ACHN (cell line): Measurements from ENCODE around the gene ZNF625.

Experiments
- DNase-seq: peaks from one replicate; pipeline ENCODE4 v3.0.0-alpha.2; 2015
- in situ Hi-C: cut with HindIII; loops from 2 replicates; pipeline ENCODE4 v1.10.0; 2017; ENCODE audit warnings: low sequenced_read_pairs, low pct_ligation_motif_present, low pct_unique_long_range_greater_than_20kb

ZNF625 gene

GRCh38 chr19:12156223-12157058 is at the start of gene ZNF625:
Gene ZNF625, minus strand, starts transcription at chr19:12156734. Its CDS starts 176 bp downstream, at chr19:12156558.
- DNase-seq = no peak
- in situ Hi-C loops = no loop called here

DNA sequence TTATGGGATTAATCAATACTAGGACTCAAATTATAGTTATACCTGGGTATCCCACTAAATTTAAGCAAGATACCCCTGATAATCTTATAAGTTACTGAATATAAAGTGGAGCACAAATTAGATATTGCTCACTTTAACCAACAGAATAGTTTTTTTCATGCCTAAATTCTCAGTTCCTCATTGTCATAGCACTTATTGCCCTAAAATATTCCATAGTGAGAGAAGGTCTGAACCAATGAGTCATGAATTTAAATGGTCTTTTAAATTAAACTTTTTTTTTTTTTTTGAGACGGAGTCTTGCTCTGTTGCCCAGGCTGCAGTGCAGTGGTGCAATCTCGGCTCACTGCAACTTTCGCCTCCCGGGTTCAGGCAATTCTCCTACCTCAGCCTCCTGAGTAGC is 48.8 kb upstream of the ZNF625 start:
- no peak for DNase-seq
- in situ Hi-C loops = no loop called here

GRCh38 chr19:12202250-12202649 is 45.7 kb upstream of the ZNF625 start:
- in situ Hi-C loops = no loop called here

GRCh38 chr19:12199757-12200419 is 43.4 kb upstream of the ZNF625 start:
- in situ Hi-C loops = no loop called here
- DNase-seq = no peak

More at GRCh38 chr19:12202250-12202649, 45.7 kb upstream of the ZNF625 start:
- DNase-seq = no peak

DNA sequence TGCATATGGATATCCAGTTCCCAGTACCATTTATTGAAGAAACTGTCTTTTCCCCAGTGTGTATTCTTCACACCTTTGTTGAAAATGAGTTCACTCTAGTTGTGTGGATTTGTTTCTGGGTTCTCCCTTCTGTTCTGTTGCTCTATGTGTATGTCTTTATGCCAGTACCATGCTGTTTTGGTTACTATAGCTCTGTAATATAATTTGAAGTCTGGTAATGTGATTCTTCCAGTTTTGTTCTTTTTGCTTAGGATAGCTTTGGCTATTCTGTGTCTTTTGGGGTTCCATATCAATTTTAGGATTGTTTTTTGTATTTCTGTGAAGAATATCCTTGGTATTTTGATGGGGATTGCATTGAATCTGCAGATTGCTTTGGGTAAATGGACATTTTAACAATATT is 41.6 kb upstream of the ZNF625 start:
- in situ Hi-C loops = no loop called here
- no peak for DNase-seq

DNA sequence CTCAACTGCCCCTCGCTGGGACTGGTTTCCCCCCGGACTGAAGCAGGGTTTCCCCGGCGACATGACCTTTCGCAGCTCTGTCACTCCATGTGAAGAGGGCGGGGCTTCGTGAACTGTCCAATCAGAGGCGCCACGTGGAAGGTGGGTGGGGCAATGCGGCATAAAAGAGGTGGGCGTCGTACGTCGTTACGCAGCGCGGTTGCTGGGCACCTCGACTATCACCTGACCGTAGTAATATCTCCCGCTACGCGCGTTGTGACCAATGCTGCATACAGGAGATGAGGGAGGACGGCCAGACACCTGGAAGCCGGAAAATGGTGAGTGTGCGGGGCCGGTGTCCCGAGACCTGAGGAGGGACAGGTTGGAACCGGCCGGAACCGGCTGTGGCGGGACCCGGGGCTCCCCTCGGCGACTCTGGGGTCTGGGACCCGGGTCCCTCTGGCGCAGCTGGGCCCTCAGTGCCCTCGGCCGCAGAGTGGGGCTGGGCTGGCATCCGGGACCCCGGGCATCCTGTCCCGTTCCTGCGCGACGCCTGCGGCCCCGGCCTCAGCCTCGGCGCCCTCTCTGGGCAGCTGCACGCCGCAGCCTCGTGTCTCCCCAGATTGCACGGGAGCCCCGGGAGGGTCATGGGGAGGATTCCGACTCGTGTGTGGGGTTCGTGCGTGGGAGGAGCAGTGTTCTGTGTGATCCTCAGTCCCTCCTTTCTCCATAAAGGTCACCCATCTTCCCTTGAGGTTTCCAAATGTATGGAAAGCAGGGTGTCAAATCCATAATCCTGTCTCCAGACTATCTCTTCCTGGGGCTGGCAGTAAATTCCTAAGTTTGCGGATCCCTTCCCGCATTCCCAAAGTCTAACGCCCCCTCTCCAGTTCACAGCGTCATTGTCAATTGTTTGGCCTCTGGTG is 38.5 kb upstream of the ZNF625 start:
- in situ Hi-C loops = no loop called here
- no peak for DNase-seq

DNA sequence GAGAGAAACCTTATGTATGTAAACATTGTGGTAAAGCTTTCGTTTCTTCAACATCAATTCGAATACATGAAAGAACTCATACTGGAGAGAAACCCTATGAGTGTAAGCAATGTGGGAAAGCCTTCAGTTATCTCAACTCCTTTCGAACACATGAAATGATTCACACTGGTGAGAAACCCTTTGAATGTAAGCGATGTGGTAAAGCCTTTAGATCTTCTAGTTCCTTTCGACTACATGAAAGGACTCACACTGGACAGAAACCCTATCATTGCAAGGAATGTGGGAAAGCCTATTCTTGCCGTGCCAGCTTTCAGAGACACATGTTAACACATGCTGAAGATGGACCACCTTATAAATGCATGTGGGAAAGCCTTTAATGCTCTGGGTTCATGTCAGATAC is 31.1 kb upstream of the ZNF625 start:
- in situ Hi-C loops = no loop called here
- no peak for DNase-seq

DNA sequence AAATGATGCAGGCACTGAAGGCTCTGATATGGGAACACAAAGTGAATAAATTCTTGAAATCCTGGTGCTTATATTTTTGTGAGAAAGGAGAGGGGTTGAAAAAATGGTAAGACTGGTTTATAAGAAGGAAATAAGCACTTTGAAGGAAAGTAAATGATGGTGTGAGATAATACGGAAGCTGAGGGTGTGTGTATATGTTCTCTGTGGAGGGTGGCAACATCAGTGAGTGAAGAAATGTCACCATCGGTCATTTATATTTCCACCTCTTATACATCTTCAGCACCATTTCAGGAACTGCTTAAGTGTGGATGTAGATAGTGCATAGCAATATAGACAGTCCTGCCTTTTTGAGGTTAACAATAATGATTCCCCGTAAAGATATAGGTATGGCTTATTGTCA is 23.8 kb upstream of the ZNF625 start:
- in situ Hi-C loops = no loop called here
- no peak for DNase-seq

DNA sequence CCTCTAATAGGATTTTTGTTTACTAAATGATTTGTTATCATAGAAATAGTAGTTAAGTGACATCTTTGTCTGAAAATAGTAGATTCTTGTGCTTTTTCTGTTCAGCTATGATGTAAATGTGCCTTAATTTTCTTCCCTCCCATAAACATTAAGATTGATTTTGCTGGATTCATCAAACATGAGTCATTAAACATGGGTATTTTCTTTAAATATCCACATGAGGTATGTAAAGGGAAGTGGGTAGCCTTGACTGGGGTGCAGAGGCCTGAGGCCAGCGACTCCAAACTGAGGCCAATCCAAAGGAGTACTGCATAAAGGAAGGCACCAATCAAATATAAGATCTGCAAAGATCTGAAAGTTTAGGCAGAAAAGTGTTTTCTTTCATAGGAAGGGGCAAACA is 10.1 kb upstream of the ZNF625 start:
- in situ Hi-C loops = no loop called here
- DNase-seq = no peak

DNA sequence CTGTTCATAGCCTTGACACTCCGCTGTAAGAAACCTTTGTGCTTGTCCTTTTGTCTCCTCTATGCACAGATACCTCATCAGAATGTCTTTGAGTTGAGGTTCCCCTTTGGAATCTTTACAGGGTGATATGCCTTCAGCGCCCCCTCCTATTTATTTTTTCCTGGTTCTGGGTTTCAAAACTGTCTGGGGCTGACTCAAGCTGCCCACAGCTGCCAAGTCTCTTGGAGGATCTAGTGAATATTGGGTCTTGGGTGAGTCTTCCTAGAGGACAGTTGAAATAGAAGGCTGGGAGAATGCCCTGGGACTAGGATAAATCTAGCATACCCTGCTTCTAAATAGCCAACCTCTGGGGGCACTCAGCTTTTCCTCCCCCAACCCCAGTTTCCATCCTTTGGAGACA is 7.3 kb upstream of the ZNF625 start:
- DNase-seq = peak; percentile 0

DNA sequence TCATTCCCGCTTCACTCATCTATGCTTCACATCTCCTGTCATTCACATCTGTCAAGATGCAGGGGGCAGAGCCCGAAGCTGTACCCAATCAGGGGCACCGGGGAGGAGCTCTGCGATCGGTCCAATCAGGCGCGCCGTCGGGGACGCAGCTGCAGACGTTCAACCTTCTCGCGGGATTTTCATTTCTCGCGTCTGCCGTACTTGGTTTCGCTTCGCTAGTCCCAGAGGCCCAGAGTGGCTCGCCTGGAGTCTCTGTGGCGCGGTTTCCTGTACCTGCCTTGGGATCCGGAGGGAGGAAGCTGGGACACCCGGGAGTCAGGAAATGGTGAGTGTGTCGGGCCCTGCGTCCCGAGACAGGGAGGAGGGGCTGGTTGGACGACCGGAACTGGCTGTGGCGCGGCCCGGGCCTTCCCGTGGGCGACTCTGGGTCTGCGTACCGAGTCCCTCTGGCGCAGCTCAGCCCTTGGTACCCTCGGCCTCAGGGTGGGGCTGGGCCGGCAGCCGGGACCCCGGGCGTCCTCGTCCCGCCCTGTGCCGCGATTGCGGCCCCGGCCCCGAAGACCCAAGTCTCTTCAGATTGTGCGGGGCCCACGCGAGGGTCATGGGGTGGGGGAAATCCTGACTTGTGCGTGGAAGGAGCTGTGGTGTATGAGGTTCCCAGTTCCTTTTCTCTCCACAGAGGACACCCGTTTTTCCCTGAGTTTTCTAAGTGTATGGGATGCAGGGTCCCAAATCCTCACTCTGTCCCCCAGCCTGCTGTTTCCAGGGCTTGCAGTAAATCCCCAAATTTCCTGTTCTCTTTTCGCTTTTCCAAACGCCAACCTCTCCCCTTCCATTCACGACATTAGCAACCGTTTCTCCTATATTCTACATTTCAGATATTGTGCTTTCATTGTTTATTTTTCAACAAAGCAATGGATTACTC is 6.6 kb upstream of the ZNF625 start, which contains the start of gene ZNF136:
ZNF136 (plus strand) TSS at position 215 of the 925 bp plus-strand sequence; CDS start at position 323, 108 bp downstream.
- in situ Hi-C loops = no loop called here
- peak; percentile 91 for DNase-seq

More for the DNA sequence above, 7.3 kb upstream of the ZNF625 start:
- in situ Hi-C loops = no loop called here

- DNase-seq = no peak
- in situ Hi-C loops = no loop called here
Observed at GRCh38 chr19:12162513-12162881, 6.0 kb upstream of the ZNF625 start.

DNA sequence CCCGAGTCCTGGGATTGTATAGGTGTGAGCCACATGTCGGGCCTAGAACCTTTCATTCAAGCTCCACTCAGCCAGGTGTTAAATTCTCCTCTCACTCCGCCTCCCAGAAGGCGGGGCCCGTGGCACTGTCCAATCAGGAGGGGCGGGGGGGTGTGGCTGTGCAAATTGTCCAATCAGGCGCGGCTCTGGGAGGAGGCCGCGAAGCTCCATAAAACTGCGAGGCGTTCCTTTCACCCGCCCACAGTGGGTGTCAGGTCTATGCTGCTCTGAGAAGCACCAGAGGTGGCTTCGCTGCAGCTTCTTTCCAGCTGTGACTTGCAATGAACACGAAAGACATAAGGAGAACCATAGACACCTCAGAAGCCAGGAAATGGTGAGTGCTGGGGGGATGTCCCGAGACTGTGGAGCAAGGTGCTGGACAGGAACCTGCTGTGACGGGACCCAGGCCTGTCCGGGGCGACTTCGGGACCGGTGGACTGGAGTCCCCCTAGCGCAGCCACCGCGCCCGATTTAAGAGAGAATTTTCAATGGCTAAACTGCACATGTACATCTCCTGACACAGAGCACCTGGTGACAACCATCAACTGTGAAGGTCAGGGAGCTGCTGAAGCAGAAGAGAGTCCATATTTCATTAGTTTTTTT is 3.4 kb upstream of the ZNF625 start:
- no peak for DNase-seq
- in situ Hi-C loops = no loop called here

- DNase-seq = no peak
- in situ Hi-C loops = no loop called here
Observed at GRCh38 chr19:12155324-12155860, 1.1 kb downstream of the ZNF625 start.

- in situ Hi-C loops = no loop called here
- DNase-seq = no peak
Observed at GRCh38 chr19:12145348-12145747, 11.2 kb downstream of the ZNF625 start.

DNA sequence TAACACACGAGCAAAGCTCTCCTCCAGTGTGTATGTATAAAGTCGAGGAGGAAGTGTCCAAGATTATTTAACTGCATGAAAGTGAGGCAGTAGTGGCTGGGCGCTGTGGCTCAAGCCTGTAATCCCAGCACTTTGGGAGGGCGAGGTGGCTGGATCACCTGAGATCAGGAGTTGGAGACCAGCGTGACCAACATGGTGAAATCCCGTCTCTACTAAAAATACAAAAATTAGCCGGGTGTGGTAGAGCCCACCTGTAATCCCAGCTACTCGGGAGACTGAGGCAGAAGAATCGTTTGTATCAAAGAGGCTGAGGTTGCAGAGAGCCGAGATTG is 15.2 kb downstream of the ZNF625 start:
- in situ Hi-C loops = no loop called here
- DNase-seq = no peak
